DND-41 (cell line): ENCODE measurements around the gene TNS1.

Experiments
- ATAC-seq: fragments of 200-7000 bp; cut with Tn5 transposase; 3 replicates; pipeline ENCODE4 v1.9.1; 2021; ENCODE audit warnings: low read depth; ENCODE audit not compliant: insufficient read depth
- DNase-seq: peaks from one replicate; pipeline ENCODE4 v3.0.0-alpha.2; 2020
- H2AFZ ChIP-seq: 2 replicates; pipeline ENCODE4 v1.6.0; 2012; ENCODE audit warnings: low read depth, low read length
- H3K27ac ChIP-seq: 2 replicates; pipeline ENCODE4 v1.5.1; 2012; ENCODE audit warnings: low read length, inconsistent platforms
- H3K27me3 ChIP-seq: fragments of 200-600 bp; sonication (generic); 2 replicates; pipeline ENCODE4 v1.6.0; 2012; ENCODE audit warnings: low read length, mild to moderate bottlenecking, inconsistent platforms; ENCODE audit not compliant: insufficient read depth, poor library complexity
- H3K36me3 ChIP-seq: 2 replicates; pipeline ENCODE4 v1.5.1; 2012; ENCODE audit warnings: low read length, inconsistent platforms; ENCODE audit not compliant: insufficient read depth
- H3K4me1 ChIP-seq: 2 replicates; pipeline ENCODE4 v1.5.1; 2012; ENCODE audit warnings: mild to moderate bottlenecking, low read length; ENCODE audit not compliant: insufficient read depth
- H3K4me2 ChIP-seq: 2 replicates; pipeline ENCODE4 v1.6.0; 2012; ENCODE audit warnings: mild to moderate bottlenecking, moderate library complexity, low read length, inconsistent platforms; ENCODE audit not compliant: insufficient read depth
- H3K4me3 ChIP-seq, 2 experiments: fragments of 200-600 bp in 1 of 2; shearing (Covaris generic) in 1 of 2; 2 replicates each; pipeline ENCODE4 v1.5.1; 2012 to 2016; ENCODE audit warnings: inconsistent platforms in 2 of 2, low read length in 2 of 2, mild to moderate bottlenecking in 2 of 2, low read depth in 1 of 2, moderate library complexity in 1 of 2
- H3K79me2 ChIP-seq: 2 replicates; pipeline ENCODE4 v1.6.0; 2012; ENCODE audit warnings: low read length, inconsistent platforms; ENCODE audit not compliant: insufficient read depth
- H3K9ac ChIP-seq: 2 replicates; pipeline ENCODE4 v1.6.0; 2012; ENCODE audit warnings: low read depth, mild to moderate bottlenecking, inconsistent platforms, low read length, moderate library complexity
- H3K9me3 ChIP-seq: 2 replicates; pipeline ENCODE4 v1.5.1; 2012; ENCODE audit warnings: low read length, moderate library complexity, mild to moderate bottlenecking, inconsistent platforms; ENCODE audit not compliant: insufficient read depth, severe bottlenecking
- H4K20me1 ChIP-seq: 2 replicates; pipeline ENCODE4 v1.6.0; 2012; ENCODE audit warnings: low read length; ENCODE audit not compliant: insufficient read depth
- EZH2 ChIP-seq: IDR thresholded peaks from 3 replicates; pipeline ENCODE4 v1.6.1; 2012; ENCODE audit warnings: borderline replicate concordance, low read depth, mild to moderate bottlenecking, moderate library complexity, low read length, inconsistent platforms; ENCODE audit not compliant: severe bottlenecking
- TF ChIP-seq, protein P1 (sequence below): IDR thresholded peaks from 2 replicates; pipeline ENCODE4 v1.5.1; 2012; ENCODE audit warnings: borderline replicate concordance, low read length, moderate library complexity, mild to moderate bottlenecking; ENCODE audit not compliant: poor library complexity, severe bottlenecking; ENCODE audit errors: extremely low read depth

Gene TNS1

GRCh38 chr2:217951521-217952247 is 51.1 kb downstream of the TNS1 start:
- DNase-seq = no peak
- 0 out of 2 replicates have a peak, but pooled peaks cover 4% of the 10 kb centered on the region for H4K20me1 ChIP-seq
- H3K9ac ChIP-seq = no peak overlapping the region
- no peaks in the 10 kb centered on the region for H3K4me1 ChIP-seq
- H3K79me2 ChIP-seq = no peaks in the 10 kb centered on the region
- no peaks in the 10 kb centered on the region for H3K36me3 ChIP-seq
- no peak overlapping the region for H3K27ac ChIP-seq
- no peaks in the 10 kb centered on the region for H3K9me3 ChIP-seq
- H3K4me3 ChIP-seq = no peak overlapping the region
- H3K27me3 ChIP-seq = peaks cover 16% of the 10 kb centered on the region
- no peak for TF ChIP-seq EZH2
- TF ChIP-seq, protein P1, sequence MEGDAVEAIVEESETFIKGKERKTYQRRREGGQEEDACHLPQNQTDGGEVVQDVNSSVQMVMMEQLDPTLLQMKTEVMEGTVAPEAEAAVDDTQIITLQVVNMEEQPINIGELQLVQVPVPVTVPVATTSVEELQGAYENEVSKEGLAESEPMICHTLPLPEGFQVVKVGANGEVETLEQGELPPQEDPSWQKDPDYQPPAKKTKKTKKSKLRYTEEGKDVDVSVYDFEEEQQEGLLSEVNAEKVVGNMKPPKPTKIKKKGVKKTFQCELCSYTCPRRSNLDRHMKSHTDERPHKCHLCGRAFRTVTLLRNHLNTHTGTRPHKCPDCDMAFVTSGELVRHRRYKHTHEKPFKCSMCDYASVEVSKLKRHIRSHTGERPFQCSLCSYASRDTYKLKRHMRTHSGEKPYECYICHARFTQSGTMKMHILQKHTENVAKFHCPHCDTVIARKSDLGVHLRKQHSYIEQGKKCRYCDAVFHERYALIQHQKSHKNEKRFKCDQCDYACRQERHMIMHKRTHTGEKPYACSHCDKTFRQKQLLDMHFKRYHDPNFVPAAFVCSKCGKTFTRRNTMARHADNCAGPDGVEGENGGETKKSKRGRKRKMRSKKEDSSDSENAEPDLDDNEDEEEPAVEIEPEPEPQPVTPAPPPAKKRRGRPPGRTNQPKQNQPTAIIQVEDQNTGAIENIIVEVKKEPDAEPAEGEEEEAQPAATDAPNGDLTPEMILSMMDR = no peak
- H2AFZ ChIP-seq = no peak overlapping the region
- no peak overlapping the region for H3K4me2 ChIP-seq
- ATAC-seq = no peak

DNA sequence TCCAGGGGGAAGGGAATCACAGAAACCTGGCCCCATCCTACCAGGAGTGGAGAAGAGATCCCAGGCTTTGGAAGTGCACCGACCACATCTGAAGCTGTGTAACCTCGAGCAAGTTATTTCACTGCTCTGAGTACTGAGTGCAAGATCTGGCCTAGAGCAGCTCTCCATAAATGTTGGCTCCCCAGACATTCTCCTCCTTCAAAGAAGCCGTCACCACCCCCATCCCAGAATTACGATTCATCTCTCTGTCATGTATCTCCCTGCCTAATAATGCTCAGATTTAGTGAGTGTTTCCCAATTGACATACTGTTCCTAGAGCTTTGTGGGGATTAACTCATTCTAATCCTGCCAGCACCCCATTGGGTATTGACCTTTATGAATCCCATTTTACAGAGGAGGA is 51.7 kb downstream of the TNS1 start:
- TF ChIP-seq EZH2 = no peak
- TF ChIP-seq, protein P1 = no peak
- Histone ChIP-seq H3K4me2 (no peak overlapping the region), H3K9ac (no peak overlapping the region), H2AFZ (no peak overlapping the region), H3K4me3 (no peak overlapping the region), H4K20me1 (0 out of 2 replicates have a peak, but pooled peaks cover 4% of the 10 kb centered on the region), H3K27ac (no peak overlapping the region), H3K79me2 (no peaks in the 10 kb centered on the region), H3K36me3 (no peaks in the 10 kb centered on the region), H3K27me3 (peaks cover 16% of the 10 kb centered on the region), H3K4me1 (no peaks in the 10 kb centered on the region), H3K9me3 (no peaks in the 10 kb centered on the region)
- no peak for ATAC-seq
- no peak for DNase-seq

DNA sequence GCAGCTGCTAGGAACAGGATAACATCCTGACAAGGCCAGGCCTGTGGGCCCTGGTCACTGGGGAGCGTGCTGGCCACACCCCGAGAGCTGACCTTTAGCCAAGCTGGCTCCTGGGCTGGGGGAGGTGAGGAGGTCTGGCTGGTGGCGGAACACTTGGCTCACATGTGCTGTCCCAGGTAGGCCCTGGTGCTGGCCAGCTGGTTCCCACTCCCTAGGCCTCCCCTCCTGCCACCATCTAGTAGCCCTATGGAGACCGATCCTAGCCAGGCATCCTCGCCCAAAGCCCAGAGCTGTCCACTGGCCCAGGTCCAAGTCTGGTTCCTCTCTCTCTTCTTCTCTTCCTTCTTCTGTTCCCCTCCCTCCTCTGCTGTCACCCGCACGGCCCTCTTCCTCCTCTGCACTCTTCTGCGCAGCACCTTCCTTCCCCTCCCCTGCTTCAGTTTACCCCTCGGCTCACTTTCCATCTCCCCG is 52.4 kb downstream of the TNS1 start:
- Histone ChIP-seq H4K20me1 (peaks cover 4% of the 10 kb centered on the region; the same call in 1 of the 2 replicates), H3K36me3 (no peaks in the 10 kb centered on the region), H3K4me3 (no peak overlapping the region), H3K9ac (no peak overlapping the region), H3K27me3 (peaks cover 15% of the 10 kb centered on the region), H3K79me2 (no peaks in the 10 kb centered on the region), H3K27ac (no peak overlapping the region), H2AFZ (no peak overlapping the region), H3K4me1 (no peaks in the 10 kb centered on the region), H3K9me3 (no peaks in the 10 kb centered on the region), H3K4me2 (no peak overlapping the region)
- TF ChIP-seq EZH2 = no peak
- TF ChIP-seq, protein P1 = no peak
- DNase-seq = no peak
- no peak for ATAC-seq
